H9 (cell line): Measurements from ENCODE around the gene LRCOL1. TPM values are rescaled to one million over a fixed set of nuclear protein-coding genes. Genes with fewer than 3 reads are reported as not detected.

Experiments used
- DNase-seq: peaks from one replicate; pipeline ENCODE4 v3.0.0-alpha.2; 2017
- H2AFZ ChIP-seq: one replicate; pipeline ENCODE4 v1.6.1; 2013; ENCODE audit warnings: mild to moderate bottlenecking, low read length, control low read depth, moderate library complexity
- H2AK5ac ChIP-seq: 2 replicates; pipeline ENCODE4 v1.6.1; 2013; ENCODE audit warnings: low read length, control low read depth, mixed read lengths; ENCODE audit not compliant: insufficient read length
- H2BK120ac ChIP-seq: one replicate; pipeline ENCODE4 v1.6.1; 2013; ENCODE audit warnings: low read depth, mild to moderate bottlenecking, low read length, control low read depth, inconsistent platforms; ENCODE audit not compliant: poor library complexity, severe bottlenecking
- H2BK12ac ChIP-seq: 2 replicates; pipeline ENCODE4 v1.6.1; 2013; ENCODE audit warnings: low read length, control low read depth, mixed read lengths, low read depth; ENCODE audit not compliant: insufficient read length
- H2BK15ac ChIP-seq: 2 replicates; pipeline ENCODE4 v1.6.1; 2013; ENCODE audit warnings: low read depth, low read length, control low read depth
- H2BK20ac ChIP-seq: one replicate; pipeline ENCODE4 v1.6.1; 2013; ENCODE audit warnings: low read depth, mild to moderate bottlenecking, low read length, control low read depth, inconsistent platforms; ENCODE audit not compliant: poor library complexity, severe bottlenecking
- H2BK5ac ChIP-seq: 2 replicates; pipeline ENCODE4 v1.6.1; 2013; ENCODE audit warnings: low read length, control low read depth, mixed read lengths; ENCODE audit not compliant: insufficient read length
- H3K14ac ChIP-seq: 2 replicates; pipeline ENCODE4 v1.6.1; 2013; ENCODE audit warnings: low read length, control low read depth; ENCODE audit not compliant: insufficient read depth
- H3K18ac ChIP-seq: 2 replicates; pipeline ENCODE4 v1.6.1; 2013; ENCODE audit warnings: low read depth, mild to moderate bottlenecking, mixed read lengths, low read length, control low read depth; ENCODE audit not compliant: insufficient read length
- H3K23ac ChIP-seq: 2 replicates; pipeline ENCODE4 v1.6.1; 2013; ENCODE audit warnings: low read length, control low read depth, mixed read lengths, low read depth; ENCODE audit not compliant: insufficient read length
- H3K23me2 ChIP-seq: 2 replicates; pipeline ENCODE4 v1.6.1; 2013; ENCODE audit warnings: low read depth, mild to moderate bottlenecking, mixed read lengths, low read length, control low read depth; ENCODE audit not compliant: insufficient read length, poor library complexity, severe bottlenecking
- H3K27ac ChIP-seq: 2 replicates; pipeline ENCODE4 v1.5.1; 2013; ENCODE audit warnings: low read length, control low read depth, mixed read lengths, low read depth; ENCODE audit not compliant: insufficient read length
- H3K27me3 ChIP-seq: 2 replicates; pipeline ENCODE4 v1.6.1; 2013; ENCODE audit warnings: low read length, control low read depth, inconsistent platforms; ENCODE audit not compliant: insufficient read depth
- H3K4ac ChIP-seq: 2 replicates; pipeline ENCODE4 v1.6.1; 2013; ENCODE audit warnings: low read depth, mild to moderate bottlenecking, control low read depth, inconsistent platforms, low read length, moderate library complexity
- H3K4me1 ChIP-seq: 2 replicates; pipeline ENCODE4 v1.6.1; 2013; ENCODE audit warnings: low read length, control low read depth, inconsistent platforms; ENCODE audit not compliant: insufficient read depth
- H3K4me2 ChIP-seq: 2 replicates; pipeline ENCODE4 v1.6.1; 2013; ENCODE audit warnings: low read length, control low read depth, mixed read lengths; ENCODE audit not compliant: insufficient read length, insufficient read depth
- H3K56ac ChIP-seq: 2 replicates; pipeline ENCODE4 v1.6.1; 2013; ENCODE audit warnings: low read depth, mild to moderate bottlenecking, mixed read lengths, low read length, control low read depth; ENCODE audit not compliant: insufficient read length
- H3K79me1 ChIP-seq: 2 replicates; pipeline ENCODE4 v1.6.1; 2013; ENCODE audit warnings: low read depth, mild to moderate bottlenecking, moderate library complexity, low read length, control low read depth, inconsistent platforms; ENCODE audit not compliant: insufficient read depth, poor library complexity, severe bottlenecking
- H3K79me2 ChIP-seq: 2 replicates; pipeline ENCODE4 v1.6.1; 2013; ENCODE audit warnings: low read length, control low read depth, inconsistent platforms; ENCODE audit not compliant: insufficient read depth
- H3K9ac ChIP-seq: 2 replicates; pipeline ENCODE4 v1.6.1; 2013; ENCODE audit warnings: low read length, control low read depth, mixed read lengths; ENCODE audit not compliant: insufficient read length; ENCODE audit errors: extremely low read depth
- H3K9me3 ChIP-seq: one replicate; pipeline ENCODE4 v1.6.1; 2013; ENCODE audit warnings: low read depth, low read length, inconsistent platforms; ENCODE audit not compliant: control insufficient read depth
- H3T11ph ChIP-seq: one replicate; pipeline ENCODE4 v1.6.1; 2013; ENCODE audit warnings: mild to moderate bottlenecking, low read length, control low read depth, inconsistent platforms
- H4K20me1 ChIP-seq: one replicate; pipeline ENCODE4 v1.6.1; 2013; ENCODE audit not compliant: control insufficient read depth, insufficient read length, insufficient read depth
- H4K5ac ChIP-seq: 2 replicates; pipeline ENCODE4 v1.6.1; 2013; ENCODE audit warnings: low read depth, mild to moderate bottlenecking, mixed read lengths, low read length, control low read depth; ENCODE audit not compliant: insufficient read length
- H4K8ac ChIP-seq: replicated peaks from 2 replicates; pipeline ENCODE4 v1.6.1; 2013; ENCODE audit warnings: low read length, control low read depth, mixed read lengths, low read depth; ENCODE audit not compliant: insufficient read length
- H4K91ac ChIP-seq: 2 replicates; pipeline ENCODE4 v1.6.1; 2013; ENCODE audit warnings: low read depth, mild to moderate bottlenecking, moderate library complexity, mixed read lengths, low read length, control low read depth; ENCODE audit not compliant: insufficient read length
- H3K27ac Mint-ChIP-seq, 3 experiments: 2 replicates in 2 of 3; 3 replicates in 1 of 3; pipeline ENCODE4 v1.8.0; 2020 to 2021; ENCODE audit warnings: mixed read lengths in 3 of 3, mild to moderate bottlenecking in 1 of 3, moderate library complexity in 1 of 3
- H3K27me3 Mint-ChIP-seq: 2 replicates; pipeline ENCODE4 v1.8.0; 2021; ENCODE audit warnings: low read depth, mild to moderate bottlenecking, moderate library complexity, mixed read lengths
- H3K36me3 Mint-ChIP-seq, 3 experiments: 2 replicates in 2 of 3; 3 replicates in 1 of 3; pipeline ENCODE4 v1.8.0; 2020 to 2021; ENCODE audit warnings: low read depth in 3 of 3, mixed read lengths in 3 of 3; ENCODE audit not compliant: insufficient read depth in 1 of 3
- H3K4me1 Mint-ChIP-seq, 2 experiments: 2 replicates each; pipeline ENCODE4 v1.8.0; 2020; ENCODE audit warnings: mixed read lengths in 2 of 2
- H3K4me3 Mint-ChIP-seq, 2 experiments: 2 replicates in 1 of 2; 3 replicates in 1 of 2; pipeline ENCODE4 v1.8.0; 2020 to 2021; ENCODE audit warnings: mild to moderate bottlenecking in 2 of 2, mixed read lengths in 2 of 2, moderate library complexity in 1 of 2
- H3K9me3 Mint-ChIP-seq, 2 experiments: 2 replicates in 1 of 2; 3 replicates in 1 of 2; pipeline ENCODE4 v1.8.0; 2020; ENCODE audit warnings: mild to moderate bottlenecking in 2 of 2, mixed read lengths in 2 of 2, moderate library complexity in 1 of 2
- CTCF ChIP-seq: fragments of 200-600 bp; sonication (generic); conservative IDR thresholded peaks from 3 replicates; pipeline ENCODE4 v1.8.0; 2021; ENCODE audit warnings: antibody characterized with exemption, mild to moderate bottlenecking
- whole genome bisulfite sequencing: extraction: QIAGEN DNeasy Blood & Tissue Kit; methylation state at CpG from one replicate; pipeline ENCODE4 v1.1.7; 2013; ENCODE audit warnings: missing lambda C conversion rate, low lambda C conversion rate, mixed read lengths; ENCODE audit not compliant: insufficient read length; ENCODE audit errors: extremely low coverage; 5-methylcytosine and 5-hydroxymethylcytosine counted together
- total RNA-seq: library from RNA; stranded (reverse); gene quantifications from 2 replicates; pipeline ENCODE4 v1.2.1, GENCODE V29; 2021

Gene LRCOL1
- total RNA-seq, 1 experiment from 2014 or later = not detected

- Histone ChIP-seq H3K4me2 (peak overlapping the region; percentile 31), H3T11ph (no peak overlapping the region), H2AK5ac (no peak overlapping the region), H3K14ac (no peak overlapping the region), H2BK120ac (no peak overlapping the region), H3K18ac (no peak overlapping the region), H3K23ac (no peak overlapping the region), H4K5ac (no peak overlapping the region), H4K20me1 (peaks cover 2% of the 10 kb centered on the region), H3K9ac (no peak overlapping the region), H3K4me1 (no peaks in the 10 kb centered on the region), H3K27ac (no peak overlapping the region), H4K91ac (no peak overlapping the region), H3K27me3 (peaks cover 15% of the 10 kb centered on the region; the same call in 1 of the 2 replicates), H3K56ac (no peak overlapping the region), H2BK12ac (no peak overlapping the region), H4K8ac (no peak overlapping the region), H3K23me2 (peaks cover 16% of the 10 kb centered on the region), H3K79me2 (no peaks in the 10 kb centered on the region), H2BK20ac (no peak overlapping the region), H3K79me1 (no peaks in the 10 kb centered on the region), H2AFZ (no peak overlapping the region), H3K9me3 (no peaks in the 10 kb centered on the region), H2BK5ac (no peak overlapping the region), H2BK15ac (no peak overlapping the region), H3K4ac (no peak overlapping the region)
- H3K9me3 Mint-ChIP-seq = no peaks in the 10 kb centered on the region
- DNase-seq = peak; percentile 72
- peaks cover 77% of the 10 kb centered on the region for H3K27me3 Mint-ChIP-seq
- H3K27ac Mint-ChIP-seq = no peak overlapping the region
- peaks cover 4 to 10% of the 10 kb centered on the region in 2 experiments for H3K4me1 Mint-ChIP-seq
- H3K36me3 Mint-ChIP-seq = peaks cover 8 to 26% (median 20%) of the 10 kb centered on the region in 3 experiments; a peak in 6 of 7 replicates
- no peak for TF ChIP-seq CTCF
- H3K4me3 Mint-ChIP-seq = peak overlapping the region; percentile 40 to 51; a peak in 3 of 5 replicates
- no CpG with 5 or more reads among the region's 24 CpGs for WGBS
Observed at GRCh38 chr12:132582058-132582420, 28.3 kb downstream of the LRCOL1 start.
